Left hindlimb (tissue), 1 donor: Measurements from ENCODE around the gene ABCE1.
"Not testable (repeated sequence)": the region's sequence is repeated elsewhere in the genome, so short reads cannot be mapped to it uniquely, and the experiment has no call there.

Source experiments
- DNase-seq: peaks from one replicate; pipeline ENCODE4 v3.0.0-alpha.2; 2018

Gene ABCE1

GRCh38 chr4:145103496-145103895 lies 5.4 kb downstream of the ABCE1 start:
- no peak for DNase-seq

- DNase-seq, result no peak
These were observed 9.0 kb downstream of the ABCE1 start for GRCh38 chr4:145107126-145107525.

- no peak for DNase-seq
These were observed 10.0 kb downstream of the ABCE1 start for GRCh38 chr4:145108128-145108527.

- DNase-seq, result no peak
These were observed 27.3 kb downstream of the ABCE1 start for GRCh38 chr4:145125396-145125795.

- DNase-seq, result no peak
These were observed 32.0 kb downstream of the ABCE1 start for GRCh38 chr4:145130130-145130529.

GRCh38 chr4:145130788-145131399 lies 32.8 kb downstream of the ABCE1 start:
- DNase-seq, result no peak

- DNase-seq, result no peak
These were observed 33.7 kb downstream of the ABCE1 start for GRCh38 chr4:145131848-145132247.

- peak; percentile 30 for DNase-seq
These were observed 34.5 kb downstream of the ABCE1 start for GRCh38 chr4:145132511-145133098.

- DNase-seq, result not testable (repeated sequence)
These were observed 38.1 kb downstream of the ABCE1 start for GRCh38 chr4:145136219-145136618.

GRCh38 chr4:145148980-145149379 lies 50.9 kb downstream of the ABCE1 start:
- no peak for DNase-seq

GRCh38 chr4:145153181-145153903 lies 55.2 kb downstream of the ABCE1 start:
- DNase-seq, result no peak

GRCh38 chr4:145153904-145154298 lies 55.8 kb downstream of the ABCE1 start:
- DNase-seq, result no peak

- DNase-seq, result no peak
These were observed 56.5 kb downstream of the ABCE1 start for GRCh38 chr4:145154573-145154972.

- no peak for DNase-seq
These were observed 57.3 kb downstream of the ABCE1 start for GRCh38 chr4:145155268-145155870.

- no peak for DNase-seq
These were observed 58.9 kb downstream of the ABCE1 start for GRCh38 chr4:145156986-145157385.

GRCh38 chr4:145161549-145161948 lies 63.4 kb downstream of the ABCE1 start:
- no peak for DNase-seq

GRCh38 chr4:145167887-145168286 lies 69.8 kb downstream of the ABCE1 start:
- DNase-seq, result no peak

GRCh38 chr4:145168581-145169187 lies 70.6 kb downstream of the ABCE1 start:
- no peak for DNase-seq

GRCh38 chr4:145170223-145170622 lies 72.1 kb downstream of the ABCE1 start:
- DNase-seq, result no peak

GRCh38 chr4:145171911-145172310 lies 73.8 kb downstream of the ABCE1 start:
- no peak for DNase-seq

- no peak for DNase-seq
These were observed 78.7 kb downstream of the ABCE1 start for GRCh38 chr4:145176641-145177432.

GRCh38 chr4:145177511-145177905 lies 79.4 kb downstream of the ABCE1 start:
- DNase-seq, result no peak
